HT-29 (cell line): ENCODE results near the gene IGSF11. TPM values are rescaled to one million over a fixed set of nuclear protein-coding genes. Genes with fewer than 3 reads are reported as not detected.

ENCODE experiments used
- DNase-seq: peaks from one replicate; pipeline ENCODE4 v3.0.0-alpha.2; 2015; ENCODE audit warnings: low spot score
- total RNA-seq: library from RNA; depleted of rRNA; stranded (reverse); fragments of >200 nt; shearing (Covaris generic); gene quantifications from 2 replicates; pipeline ENCODE4 v1.2.3, GENCODE V29; 2014

The IGSF11 gene
- total RNA-seq, 1 experiment from 2014 or later, result not detected

DNA sequence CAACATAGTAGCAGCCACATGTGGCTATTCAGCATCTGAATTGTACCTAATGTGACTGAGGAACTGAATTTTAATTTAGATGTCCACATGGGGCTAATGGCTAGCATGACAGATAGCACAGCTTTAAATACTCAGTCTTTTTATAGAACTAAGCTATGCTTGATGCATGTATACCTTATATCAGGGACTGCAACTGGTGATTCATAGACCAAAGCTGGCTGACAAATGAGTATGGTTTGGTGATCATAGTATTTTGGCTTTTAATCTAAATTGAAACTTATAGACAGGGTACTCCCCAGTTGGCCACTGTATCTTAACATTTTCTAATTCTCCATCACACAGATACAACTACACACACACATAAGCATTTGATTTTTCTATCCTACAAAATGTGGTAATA, 83.6 kb downstream of the IGSF11 start:
- no peak for DNase-seq

DNA sequence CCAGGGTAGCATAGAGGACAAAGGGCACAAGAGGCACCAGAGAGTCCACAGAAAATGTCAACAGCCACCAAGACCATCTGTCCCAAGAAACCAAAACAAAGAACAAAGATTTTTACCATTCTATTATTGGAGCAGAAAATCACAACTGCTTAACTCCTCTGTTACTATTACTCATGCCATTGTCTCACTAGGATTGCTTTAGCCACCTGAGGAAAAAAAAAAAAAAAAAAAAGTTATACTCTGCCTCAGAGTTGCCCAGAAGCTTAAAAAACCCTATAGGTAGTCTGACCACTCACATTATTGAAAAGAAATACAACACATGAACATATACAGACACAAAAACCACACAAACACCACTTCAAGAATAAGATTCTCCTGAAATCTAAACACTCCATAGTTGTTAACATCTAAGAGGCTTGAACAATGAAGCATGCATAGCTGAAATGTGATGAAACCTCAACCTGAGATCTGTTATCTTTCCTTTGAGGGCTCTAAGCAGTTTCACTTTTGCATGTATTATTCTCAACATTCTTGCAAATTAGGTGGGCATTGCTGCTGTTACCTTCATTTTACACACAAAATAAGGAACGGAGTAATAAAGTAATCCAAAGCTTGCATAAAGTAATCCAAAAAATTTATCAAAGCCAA, 85.4 kb downstream of the IGSF11 start:
- no peak for DNase-seq

GRCh38 chr3:118948146-118948545, 86.5 kb downstream of the IGSF11 start:
- DNase-seq, result no peak

DNA sequence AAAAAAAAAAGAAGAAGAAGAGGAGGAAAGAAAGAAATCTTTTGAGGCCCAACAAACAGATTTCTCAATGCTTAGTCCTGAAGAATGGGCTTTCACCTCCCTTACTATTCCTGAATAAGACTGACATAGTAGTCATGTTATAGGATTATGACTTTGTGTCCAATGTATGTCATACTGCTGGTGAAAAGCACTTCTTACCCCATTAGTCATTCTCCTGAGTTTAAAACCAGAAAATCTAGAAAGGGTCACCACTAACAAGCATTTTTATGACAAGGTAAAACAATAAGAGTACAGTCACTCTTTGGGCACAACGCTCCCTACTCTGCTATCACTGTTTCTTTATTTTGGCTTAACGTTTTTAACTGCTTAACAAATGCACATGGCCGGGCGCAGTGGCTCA, 88.2 kb downstream of the IGSF11 start:
- no peak for DNase-seq

- DNase-seq, result no peak
These were observed 88.8 kb downstream of the IGSF11 start for GRCh38 chr3:118945834-118946233.

DNA sequence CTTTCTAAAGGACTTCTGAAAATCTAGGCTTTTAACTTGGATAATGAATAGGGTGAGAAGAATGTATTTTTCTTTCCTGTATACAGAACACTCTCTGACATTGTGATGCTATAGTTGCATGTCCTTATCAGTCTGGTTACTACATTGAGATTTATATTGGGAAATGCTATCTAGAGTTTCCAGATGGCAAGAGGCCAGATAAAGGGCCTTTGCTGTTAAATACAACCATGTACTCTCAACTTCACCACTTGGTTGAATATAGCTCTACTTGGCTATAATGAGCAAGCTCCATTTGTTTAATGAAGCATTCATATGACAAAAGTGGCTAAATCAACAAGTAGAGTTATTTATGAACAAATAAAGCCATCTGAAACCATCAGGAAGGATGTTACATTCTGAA, 91.0 kb downstream of the IGSF11 start:
- no peak for DNase-seq

DNA sequence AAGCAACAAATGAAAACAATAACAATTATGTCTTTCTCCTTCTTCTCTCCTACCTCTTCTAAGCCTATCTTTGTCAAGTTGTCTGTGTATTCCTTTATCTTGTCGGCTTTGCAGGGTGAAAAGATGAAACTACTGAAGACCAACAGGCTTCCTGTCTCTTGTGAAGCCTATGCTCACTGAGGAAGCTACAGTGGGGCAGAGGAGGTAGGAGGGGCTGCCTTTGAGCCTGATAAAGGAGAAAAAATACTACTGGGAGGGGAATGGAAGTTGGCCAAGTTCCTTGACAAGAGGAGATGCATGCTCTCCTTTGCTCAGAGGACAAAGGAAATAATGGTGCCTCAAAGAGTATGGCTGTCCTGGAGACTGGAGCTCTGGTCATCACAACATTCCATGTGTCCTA, 92.0 kb downstream of the IGSF11 start:
- no peak for DNase-seq

- no peak for DNase-seq
These were observed 92.5 kb downstream of the IGSF11 start for GRCh38 chr3:118942195-118942594.

- DNase-seq, result no peak
These were observed 93.4 kb downstream of the IGSF11 start for GRCh38 chr3:118941236-118941635.

GRCh38 chr3:118938183-118938961, 96.3 kb downstream of the IGSF11 start:
- DNase-seq, result peak; percentile 45

- DNase-seq, result no peak
These were observed 97.8 kb downstream of the IGSF11 start for GRCh38 chr3:118936811-118937210.

- no peak for DNase-seq
These were observed 101.7 kb downstream of the IGSF11 start for GRCh38 chr3:118932822-118933558.

GRCh38 chr3:118931996-118932395, 102.7 kb downstream of the IGSF11 start:
- no peak for DNase-seq

DNA sequence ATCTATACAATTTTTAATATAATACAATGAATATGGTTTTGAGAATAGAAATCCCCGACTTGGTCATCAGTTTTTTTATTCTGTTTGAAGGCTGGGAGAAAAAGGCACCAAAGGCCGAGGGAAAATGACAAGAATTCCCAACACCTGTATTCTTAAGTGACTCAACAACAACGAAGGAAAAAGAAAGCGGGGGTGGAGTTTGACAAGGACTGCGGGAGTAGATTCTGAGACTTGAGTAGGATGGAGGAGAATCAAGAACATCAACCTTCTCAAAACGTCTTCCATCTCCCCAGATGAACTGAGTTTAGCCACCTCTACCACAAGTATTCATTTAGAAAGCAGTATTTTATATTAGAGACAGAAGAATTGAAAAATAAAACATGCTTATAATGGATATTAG, 107.2 kb downstream of the IGSF11 start:
- DNase-seq, result no peak

DNA sequence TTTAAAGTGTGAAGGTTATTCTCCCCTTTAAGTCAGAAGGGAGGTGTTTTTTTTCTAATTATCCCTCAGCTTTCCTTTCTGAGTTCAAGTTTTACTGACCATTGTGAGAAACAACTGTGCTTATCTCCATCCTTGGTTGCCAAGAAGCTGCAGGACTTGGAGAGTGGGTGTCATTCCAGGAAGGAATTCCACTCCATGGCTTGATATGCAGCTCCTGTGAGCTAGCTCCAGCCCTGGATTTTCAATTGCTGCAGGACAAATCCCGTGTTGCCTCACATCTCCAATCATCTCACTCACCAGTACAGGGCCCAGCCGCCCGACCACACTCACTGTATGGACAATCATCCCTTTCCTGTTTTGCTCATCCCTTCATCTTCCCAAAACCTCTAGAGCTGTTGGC, 122.5 kb downstream of the IGSF11 start:
- no peak for DNase-seq

DNA sequence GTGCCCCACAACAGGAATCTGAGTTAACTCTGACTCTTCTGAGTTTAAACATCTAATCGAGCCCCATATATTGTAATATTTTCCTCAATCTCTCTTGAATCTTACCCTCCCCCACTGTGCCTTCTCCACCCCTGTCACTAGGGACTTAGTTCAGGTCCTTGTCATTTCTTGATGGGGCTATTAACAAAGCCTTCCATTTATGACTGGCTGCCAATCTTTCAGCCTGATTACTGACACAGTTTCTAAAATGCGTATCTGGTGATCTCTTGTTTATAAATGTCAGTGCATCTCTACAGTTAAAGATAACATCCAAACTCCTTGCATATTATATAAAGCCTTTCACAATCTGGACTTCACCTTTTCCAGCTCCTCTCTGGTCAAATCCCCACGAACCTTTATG, 124.3 kb downstream of the IGSF11 start:
- no peak for DNase-seq

DNA sequence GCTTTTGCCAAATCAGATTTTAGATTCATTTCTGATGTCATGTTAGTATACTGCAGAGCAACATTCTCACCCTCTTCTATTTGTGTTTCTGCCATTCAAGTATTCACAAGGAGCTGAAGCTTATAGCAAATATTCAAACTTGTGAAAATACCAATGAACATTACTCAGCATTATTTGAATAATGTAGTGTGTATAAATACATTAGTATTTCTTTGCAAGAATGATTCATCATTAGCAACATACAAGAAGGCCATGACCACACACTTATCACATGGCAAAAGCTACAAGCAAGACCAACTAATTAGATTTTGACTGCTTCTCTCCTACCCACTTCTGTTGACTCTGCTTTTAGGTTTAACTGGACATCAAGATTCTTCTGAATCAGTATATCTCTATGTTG, 124.9 kb downstream of the IGSF11 start:
- DNase-seq, result no peak

DNA sequence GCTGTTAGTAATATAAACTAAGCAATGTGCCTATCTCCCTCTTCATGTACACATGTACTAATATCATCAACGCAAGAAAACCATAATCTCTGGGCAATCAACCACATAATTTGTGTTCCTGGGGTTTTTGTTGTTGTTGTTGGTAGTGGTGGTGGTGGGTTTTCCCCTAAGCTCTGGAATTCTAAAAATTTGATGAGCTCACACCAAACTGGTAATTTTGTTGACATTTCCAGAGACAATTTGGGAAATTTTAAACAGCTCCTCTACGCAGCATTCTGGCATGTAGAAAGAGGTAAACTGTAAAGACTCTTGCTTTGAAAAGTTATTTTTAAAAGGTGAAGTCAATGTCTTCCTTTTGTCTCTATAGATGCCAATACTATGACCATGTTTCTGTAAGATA, 126.7 kb downstream of the IGSF11 start:
- no peak for DNase-seq

- no peak for DNase-seq
These were observed 133.7 kb downstream of the IGSF11 start for GRCh38 chr3:118900737-118901525.

DNA sequence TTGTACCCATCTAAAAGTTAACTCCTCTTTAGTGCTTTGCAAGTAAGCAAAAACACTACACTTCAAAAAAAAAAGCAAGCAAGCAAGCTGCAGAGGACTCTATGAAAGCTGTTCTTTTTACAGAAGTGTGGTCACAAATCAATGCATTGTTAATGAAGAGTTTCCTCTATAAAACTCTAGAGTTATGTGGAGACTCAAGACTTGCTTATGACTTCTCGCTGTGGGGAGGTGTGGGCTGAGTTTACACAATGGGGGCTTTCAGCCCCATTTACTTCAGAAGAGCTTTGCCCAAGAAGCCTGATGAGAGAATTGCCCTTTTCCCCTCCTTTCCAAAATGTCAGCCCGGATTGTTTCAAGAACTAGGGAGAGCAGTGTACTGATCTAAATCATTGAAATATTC, 144.4 kb downstream of the IGSF11 start:
- no peak for DNase-seq

GRCh38 chr3:118889691-118890090, 145.0 kb downstream of the IGSF11 start:
- DNase-seq, result no peak

DNA sequence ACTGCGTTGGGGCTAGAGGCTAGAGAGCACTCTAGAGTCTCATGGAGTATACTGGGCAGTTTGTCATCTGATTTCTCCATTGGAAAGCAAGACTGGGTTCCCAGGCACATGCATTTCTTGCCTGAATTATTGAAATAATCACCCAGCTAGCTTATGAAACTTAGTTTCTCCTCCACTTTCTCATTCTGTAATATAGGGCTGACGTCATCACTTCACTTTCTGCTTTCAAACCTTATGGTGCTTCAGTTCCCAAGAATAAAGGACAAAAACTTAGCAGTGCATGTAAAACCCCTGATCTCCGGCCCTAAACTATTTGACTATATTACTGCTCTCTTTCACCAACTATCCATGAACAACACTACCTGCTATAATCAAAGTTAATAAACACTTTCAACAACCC, 147.9 kb downstream of the IGSF11 start:
- no peak for DNase-seq
